Measurements from ENCODE around the gene CARS2.
A peak's percentile ranks its signal among the peaks of the same experiment; 100 is the strongest.
"Not testable (repeated sequence)": the region's sequence is repeated elsewhere in the genome, so short reads cannot be mapped to it uniquely, and the experiment has no call there.

Gene CARS2

DNA sequence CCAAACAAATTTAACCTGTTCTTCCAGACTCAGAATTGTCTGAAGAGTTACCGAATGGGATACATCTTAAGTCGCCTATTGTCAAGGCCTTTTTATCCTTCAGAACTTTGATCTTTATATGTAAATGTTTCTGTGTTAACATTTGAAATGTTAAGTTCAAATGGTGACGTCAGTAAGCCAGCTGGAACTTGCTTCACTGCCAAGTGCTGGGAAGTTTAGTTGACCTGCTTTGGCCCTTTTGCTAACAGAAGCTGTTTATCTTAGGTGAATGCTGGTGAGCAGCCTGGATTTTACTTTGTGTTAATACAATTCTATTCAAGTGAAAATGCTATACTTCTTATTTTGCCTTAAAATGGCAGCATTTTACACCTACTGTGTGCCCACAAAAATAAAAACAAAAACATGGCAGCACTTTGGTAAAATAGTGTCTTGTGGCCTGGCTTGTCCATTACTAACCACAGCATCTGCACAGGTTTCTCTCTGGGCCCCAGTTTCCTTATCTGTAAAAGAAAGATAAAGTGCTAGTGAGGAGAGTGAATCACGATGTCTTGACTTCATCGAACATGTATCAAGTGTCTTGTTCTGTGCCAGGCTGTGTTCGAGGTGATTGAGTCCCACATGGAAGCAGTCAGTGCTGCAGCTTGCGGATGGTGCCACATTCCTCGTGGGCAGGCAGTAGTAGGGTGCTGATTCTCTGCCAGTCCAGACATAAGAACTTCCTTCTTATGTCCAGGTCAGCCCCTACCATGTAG, 88.4 kb downstream of the CARS2 start:
- DNase-seq (ENCODE audit: low spot score): no peak

DNA sequence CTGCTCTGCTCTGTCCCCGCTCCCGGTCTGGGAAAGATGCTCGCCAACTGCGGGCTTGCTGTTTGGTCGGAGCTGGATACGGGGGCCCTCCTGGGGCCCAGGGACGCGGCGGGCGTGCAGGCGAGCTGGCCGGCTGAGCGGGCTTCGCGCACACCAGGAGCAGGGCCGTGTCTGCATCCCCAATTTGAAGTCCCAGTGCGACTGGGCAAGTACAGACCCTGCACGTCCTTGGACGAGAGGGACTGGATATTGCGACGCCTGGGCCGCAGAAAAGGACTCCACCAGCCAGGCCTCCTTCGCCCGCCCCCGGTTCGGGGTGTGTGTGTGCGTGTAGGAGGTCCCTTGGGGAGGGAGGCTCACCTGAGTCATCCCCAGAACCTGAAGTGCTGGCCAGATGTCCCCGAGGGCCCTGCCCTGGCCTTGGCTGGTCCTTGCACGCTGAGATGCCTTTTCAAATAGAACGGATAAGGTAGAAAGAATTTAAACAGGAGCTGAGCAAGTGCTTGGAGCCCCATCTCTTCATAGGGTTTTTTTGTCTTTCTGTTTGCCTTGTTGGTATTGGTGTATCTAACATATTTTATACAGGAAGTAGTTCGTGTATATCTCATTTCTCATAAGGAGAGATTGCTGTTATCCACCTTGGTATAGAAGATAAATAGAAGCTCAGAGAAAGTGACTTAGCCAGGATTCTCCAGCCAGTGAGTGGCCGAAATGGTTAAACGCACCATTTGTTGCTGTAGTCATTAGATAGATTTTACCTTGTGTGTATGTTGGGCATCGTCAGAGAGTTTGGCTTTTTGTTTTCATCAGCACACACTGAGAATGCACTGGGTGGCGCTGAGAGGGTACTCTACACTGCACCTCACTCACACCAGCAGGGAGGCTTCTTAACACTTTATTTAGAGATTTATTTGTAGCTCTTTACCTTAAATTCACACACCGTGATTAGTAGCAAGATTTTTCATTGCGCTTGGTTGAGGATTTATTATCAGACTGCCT, 89.5 kb downstream of the CARS2 start:
- DNase-seq (ENCODE audit: low spot score): no peak

DNA sequence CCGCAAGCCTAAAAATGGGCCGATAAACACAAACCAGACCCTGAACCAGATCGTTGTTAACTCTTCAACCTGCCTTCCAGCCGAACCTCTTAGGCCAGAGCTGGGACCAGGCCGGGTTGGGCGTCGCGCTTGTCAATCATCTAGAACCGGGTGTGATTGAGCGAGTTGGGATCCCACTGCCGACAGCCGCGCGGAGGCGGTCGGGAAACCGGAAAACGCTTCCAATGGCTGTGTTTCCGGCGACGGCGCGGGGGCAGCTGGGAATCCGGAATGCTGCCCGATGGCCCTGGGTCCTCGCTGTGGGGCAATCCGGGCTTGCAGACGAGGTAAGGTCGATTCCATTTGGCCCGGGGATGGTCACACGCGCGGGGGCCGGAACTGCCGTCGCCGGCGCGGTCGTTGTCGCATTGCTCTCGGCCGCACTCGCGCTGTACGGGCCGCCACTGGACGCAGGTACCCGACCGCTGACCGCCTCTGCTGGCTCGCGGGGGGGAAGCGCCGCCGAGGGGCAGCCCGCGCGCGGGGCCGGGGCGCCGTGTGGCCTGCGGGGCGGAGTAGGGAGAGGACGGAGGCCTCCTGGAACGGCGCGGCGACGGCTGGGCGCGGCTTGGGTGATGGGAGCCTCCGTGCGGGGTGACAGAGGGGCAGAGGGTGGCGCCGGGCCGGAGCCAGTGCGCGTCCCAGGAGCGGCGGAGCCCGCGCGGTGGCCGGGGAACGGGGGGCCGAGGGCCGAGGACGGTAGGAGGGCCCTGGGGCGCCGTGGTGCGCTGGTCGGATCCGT, 90.4 kb downstream of the CARS2 start, which contains the start of gene NAXD:
Gene NAXD (plus strand): TSS at position 224 of the 781 bp plus-strand sequence. CDS start 57 bp downstream, at position 281.
- DNase-seq (ENCODE audit: low spot score): peak; percentile 93

DNA sequence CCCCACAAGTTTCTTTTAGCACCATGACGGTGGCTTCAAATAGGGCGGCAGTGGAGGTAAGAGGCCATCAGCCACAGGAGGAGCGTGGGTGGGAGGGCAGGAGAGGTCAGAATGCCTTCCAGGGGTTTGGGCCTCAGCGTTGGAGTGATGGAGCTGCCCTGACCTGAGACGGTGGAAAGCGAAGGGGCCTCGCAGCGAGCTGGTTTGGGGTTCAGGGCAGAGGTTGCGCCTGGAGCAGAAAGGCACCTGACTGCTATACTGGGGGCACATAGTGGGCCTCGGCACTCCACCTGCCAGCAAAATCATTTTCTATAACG, 91.0 kb downstream of the CARS2 start:
- no peak for DNase-seq (ENCODE audit: low spot score)

DNA sequence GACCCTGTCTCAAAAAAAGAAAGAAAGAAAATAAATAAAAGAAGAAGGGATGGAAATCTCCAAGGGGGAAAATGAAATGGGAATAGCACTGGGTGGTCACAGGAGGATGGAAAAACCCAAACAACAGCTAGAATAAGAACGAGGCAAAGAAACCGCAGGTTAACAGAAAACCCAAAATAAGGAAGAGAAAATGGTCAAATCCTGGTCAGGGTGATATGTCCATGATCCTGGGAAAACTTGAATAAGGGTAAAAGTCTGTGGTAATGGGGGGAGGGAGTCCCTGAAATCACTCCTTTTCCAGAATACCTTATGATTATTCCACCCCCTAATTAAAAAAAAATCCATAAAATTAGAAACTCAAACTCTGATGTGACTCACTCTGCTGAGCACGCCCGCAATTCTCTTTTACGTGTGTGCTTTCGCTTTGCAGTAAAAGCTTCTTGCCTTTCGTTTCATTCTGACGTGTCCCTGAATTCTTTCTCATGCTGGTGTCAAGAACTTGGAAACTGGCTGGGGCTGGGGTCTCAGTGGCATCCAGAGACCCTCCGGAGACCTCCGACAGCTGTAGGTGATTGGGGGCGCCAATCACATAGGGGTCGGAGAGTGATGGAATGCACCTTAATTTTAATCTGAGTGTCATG, 94.8 kb downstream of the CARS2 start:
- no peak for DNase-seq (ENCODE audit: low spot score)

DNA sequence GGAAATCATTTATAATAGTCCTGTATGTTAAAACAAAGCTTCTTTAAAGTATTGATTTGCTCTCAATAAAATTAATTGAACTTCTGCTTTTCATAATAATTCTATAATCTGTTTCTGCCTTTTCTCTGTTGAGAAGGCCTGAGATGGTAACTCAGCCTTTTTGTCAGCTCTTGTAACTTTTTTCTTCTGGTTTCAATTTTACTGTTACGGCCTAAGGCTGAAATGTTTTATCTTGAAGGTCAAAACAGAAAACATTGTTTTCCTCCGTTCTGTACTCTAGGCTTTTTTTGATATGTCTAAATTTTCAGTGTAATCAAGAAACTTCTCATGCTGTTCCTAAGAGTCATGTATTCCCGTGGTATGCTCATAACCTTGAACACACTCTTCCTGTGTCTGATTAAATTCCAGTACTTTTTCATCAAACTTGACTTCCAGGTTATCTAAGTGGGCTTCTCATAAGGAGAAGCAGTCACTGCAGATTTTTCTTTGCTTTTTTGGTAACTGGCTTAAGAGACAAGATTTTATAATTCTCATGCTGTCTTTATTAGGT, 98.2 kb downstream of the CARS2 start:
- no peak for DNase-seq (ENCODE audit: low spot score)

DNA sequence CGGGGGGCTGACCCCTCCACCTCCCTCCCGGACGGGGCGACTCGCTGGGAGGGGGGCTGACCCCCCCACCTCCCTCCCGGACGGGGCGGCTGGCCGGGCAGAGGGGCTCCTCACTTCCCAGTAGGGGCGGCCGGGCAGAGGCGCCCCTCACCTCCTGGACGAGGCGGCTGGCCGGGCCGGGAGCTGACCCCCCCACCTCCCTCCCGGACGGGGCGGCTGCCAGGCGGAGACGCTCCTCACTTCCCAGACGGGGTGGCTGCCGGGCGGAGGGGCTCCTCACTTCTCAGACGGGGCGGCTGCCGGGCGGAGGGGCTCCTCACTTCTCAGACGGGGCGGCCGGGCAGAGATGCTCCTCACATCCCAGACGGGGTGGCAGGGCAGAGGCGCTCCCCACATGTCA, 99.6 kb downstream of the CARS2 start:
- not testable (repeated sequence) for DNase-seq (ENCODE audit: low spot score)

DNA sequence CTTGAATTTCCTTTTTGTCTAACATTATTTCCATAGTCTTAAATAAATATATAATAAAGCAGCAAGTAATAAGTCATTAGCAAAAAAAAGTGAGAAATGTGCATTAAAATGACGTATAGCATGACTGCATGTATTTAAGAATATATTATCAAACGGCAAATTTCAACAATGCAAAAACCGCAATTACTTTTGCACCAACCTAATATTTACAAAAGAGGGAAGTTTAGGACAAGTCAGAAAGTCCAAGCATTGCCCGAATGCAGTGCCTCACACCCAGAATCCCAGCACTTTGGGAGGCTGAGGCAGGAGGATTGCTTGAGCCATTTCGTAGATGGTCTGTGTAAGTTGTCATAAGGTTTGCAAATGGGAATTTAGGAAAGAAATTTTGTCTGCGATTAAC, 100.8 kb downstream of the CARS2 start:
- DNase-seq (ENCODE audit: low spot score): no peak

DNA sequence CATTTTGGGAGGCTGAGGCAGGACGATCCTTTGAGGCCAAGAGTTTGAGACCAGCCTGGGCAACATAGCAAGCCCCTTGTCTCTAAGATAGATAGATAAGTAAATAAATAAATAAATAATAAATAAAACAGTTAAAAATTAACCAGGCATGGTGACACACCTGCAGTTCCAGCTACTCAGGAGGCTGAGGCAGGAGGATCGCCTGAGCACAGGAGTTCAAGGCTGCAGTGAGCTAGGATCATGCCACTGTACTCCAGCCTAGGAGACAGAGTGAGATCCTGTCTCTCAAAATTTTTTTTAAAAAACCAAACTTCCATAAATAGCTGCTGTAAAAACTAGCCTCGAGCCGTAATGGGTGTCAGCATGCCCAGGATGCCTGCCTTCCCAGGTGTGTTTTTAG, 104.9 kb downstream of the CARS2 start:
- DNase-seq (ENCODE audit: low spot score): no peak

DNA sequence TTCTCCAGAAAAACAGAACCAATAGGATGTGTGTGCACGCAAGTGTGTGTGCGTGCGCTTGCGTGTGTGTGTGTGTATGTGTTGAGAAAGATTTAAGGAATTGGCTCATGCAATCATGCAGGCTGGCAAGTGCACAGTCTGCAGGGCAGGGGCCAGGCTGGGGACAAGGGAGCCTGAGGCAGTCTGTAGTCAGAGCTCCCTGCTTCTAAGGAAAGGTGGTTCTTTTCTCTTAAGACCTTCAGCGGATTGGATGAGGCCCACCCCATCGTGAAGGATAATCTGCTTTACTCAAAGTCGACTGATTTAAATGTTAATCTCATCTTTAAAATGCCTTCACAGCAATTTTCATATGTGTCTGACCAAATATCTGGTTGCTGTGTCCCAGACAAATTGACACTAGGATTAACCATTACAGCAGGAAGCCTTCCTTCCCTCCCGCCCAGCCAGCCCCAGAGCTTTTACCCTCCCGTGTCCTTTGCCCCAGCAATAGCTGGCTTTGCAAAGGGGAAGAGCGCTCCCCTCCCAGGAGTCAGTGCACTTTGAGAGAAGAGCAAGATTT, 105.6 kb downstream of the CARS2 start:
- DNase-seq (ENCODE audit: low spot score): no peak

DNA sequence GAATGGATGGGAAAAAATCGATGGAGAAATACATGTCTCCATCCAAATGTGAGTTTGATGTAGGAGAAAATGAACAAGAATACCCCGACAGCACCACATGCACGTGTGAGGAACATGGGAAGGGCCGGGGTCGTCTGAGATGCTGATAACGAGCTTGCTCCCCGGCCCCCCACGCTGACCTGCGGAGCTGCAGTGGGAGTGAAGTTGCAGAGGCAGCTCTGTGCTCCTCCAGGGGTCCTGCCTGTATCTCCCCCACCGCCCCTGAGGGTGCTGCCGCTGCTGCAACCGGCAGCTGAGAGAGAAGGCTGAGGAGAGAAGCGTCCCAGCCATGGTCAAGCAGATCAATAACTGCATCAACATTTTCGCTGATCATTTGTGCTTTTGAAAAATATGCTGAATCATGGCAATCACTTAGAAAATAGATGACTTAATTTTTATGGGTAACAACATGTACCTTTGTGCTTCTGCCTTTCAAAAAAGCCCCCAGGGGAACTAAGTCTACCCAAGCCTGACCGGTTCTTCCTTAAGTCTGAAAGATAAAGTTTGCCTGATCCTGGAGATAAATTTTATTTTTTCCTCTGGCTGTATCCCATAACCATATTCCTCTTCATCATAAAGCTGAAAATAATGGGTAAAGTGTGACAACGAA, 108.8 kb downstream of the CARS2 start:
- DNase-seq (ENCODE audit: low spot score): no peak

DNA sequence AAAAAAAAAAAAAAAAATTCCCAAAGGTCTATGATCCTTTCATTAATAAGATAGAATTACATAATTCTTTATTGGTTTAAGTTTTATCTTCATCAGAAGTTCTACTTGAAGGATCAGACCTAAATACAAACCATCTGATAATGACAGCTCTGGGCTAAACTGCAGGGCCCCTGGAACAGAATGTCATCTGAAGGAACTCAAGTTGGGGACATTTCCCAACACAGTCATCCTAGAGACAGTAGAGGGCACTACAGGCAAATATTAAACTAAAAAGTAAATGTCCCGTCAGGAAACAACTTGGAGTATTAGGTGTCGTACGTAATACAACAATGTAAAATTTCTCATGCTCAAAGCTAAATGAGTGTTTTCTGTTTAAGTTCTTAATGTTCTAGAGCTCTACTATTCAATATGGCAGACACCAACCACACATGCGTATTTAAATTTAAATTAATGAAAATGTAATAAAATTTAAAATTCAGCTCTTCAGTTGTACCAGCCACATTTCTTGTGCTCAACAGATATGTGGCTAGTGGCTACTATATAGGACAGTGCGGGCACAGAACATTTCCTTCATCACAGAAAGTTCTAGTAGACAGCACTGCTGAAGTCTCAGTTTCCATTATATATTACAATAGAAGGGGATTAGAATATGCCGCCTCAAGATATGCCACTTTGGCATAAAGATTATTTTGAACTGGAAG, 112.3 kb downstream of the CARS2 start:
- no peak for DNase-seq (ENCODE audit: low spot score)

DNA sequence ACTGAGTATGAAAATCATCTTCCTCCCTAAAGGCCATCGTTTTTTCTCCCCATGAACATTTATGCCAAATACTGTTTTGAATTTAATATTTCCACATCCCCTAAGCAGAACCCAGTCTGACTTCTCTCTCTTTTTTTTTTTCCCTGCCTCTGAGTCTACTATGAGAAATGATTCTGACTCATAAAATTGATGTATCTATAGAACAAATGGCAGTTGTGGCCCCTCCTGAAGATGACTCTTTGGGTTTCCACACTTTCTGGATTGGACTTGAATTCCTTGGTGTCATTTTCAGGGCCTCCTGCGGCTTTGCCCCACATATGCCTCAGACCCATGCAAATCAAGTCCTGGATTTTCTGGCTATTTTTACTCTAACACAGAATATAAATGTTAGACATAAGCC, 113.3 kb downstream of the CARS2 start:
- no peak for DNase-seq (ENCODE audit: low spot score)

Data from left forelimb (tissue), 1 donor.